C4-2B (cell line): Measurements from ENCODE around the gene CEP295NL.

Experiments used
- CTCF ChIP-seq: fragments of 450-650 bp; conservative IDR thresholded peaks from 2 replicates; pipeline ENCODE4 v1.5.1; 2017; ENCODE audit warnings: mild to moderate bottlenecking
- ZFX ChIP-seq: fragments of 450-650 bp; IDR thresholded peaks from 2 replicates; pipeline ENCODE4 v1.6.1; 2017

- TF ChIP-seq CTCF, result no peak
- TF ChIP-seq ZFX, result no peak
Measured at GRCh38 chr17:78886954-78887353, 16.0 kb downstream of the CEP295NL start.
